Memory B cell (primary cell): Measurements from ENCODE around the gene DMBX1.

Experiments used
- ATAC-seq: fragments of 150-1000 bp; cut with Tn5 transposase; 2 replicates; pipeline ENCODE4 v1.10.0; 2021; ENCODE audit warnings: low read depth, mild to moderate bottlenecking, moderate library complexity
- DNase-seq, 2 donors: peaks; one replicate each; pipeline ENCODE4 v3.0.0; 2022; ENCODE audit warnings: low spot score in 2 of 2
- H3K27ac Mint-ChIP-seq: one replicate; pipeline ENCODE4 v1.8.0; 2022; ENCODE audit warnings: mild to moderate bottlenecking, moderate library complexity, mixed read lengths
- H3K27me3 Mint-ChIP-seq: one replicate; pipeline ENCODE4 v1.8.0; 2022; ENCODE audit warnings: mixed read lengths
- H3K36me3 Mint-ChIP-seq: one replicate; pipeline ENCODE4 v1.8.0; 2022; ENCODE audit warnings: mild to moderate bottlenecking, mixed read lengths
- H3K4me1 Mint-ChIP-seq: one replicate; pipeline ENCODE4 v1.8.0; 2022; ENCODE audit warnings: mixed read lengths
- H3K4me3 Mint-ChIP-seq: one replicate; pipeline ENCODE4 v1.8.0; 2022; ENCODE audit warnings: mild to moderate bottlenecking, moderate library complexity, mixed read lengths
- H3K9me3 Mint-ChIP-seq: one replicate; pipeline ENCODE4 v1.8.0; 2022; ENCODE audit warnings: mixed read lengths

DMBX1 gene

GRCh38 chr1:46494910-46495309 lies 5.3 kb downstream of the DMBX1 start:
- Mint-ChIP-seq H3K4me1 (peaks cover 3% of the 10 kb centered on the region), H3K36me3 (no peaks in the 10 kb centered on the region), H3K27me3 (peaks cover 39% of the 10 kb centered on the region), H3K27ac (no peak overlapping the region), H3K9me3 (no peaks in the 10 kb centered on the region), H3K4me3 (no peak overlapping the region)
- ATAC-seq: no peak
- no peak for DNase-seq

DNA sequence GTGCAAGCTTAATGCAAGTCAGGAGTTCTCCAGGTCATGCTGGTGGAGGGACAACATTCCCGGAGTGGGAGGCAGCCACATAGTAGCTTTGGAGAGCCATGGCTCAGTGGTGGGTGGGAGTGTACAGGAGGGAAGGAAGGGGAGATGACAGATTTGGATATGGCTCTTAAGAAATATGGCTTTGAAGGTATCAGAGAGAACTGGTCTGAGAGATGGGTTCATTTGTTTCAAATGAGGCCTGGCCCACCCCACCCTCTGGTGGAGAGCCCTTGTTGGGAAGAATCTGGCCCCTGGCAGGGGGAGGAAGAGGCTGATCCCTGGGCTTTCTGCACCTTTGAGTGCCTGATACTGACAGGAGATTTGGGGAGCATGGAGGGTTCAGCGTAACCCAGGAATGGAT lies 6.1 kb downstream of the DMBX1 start:
- H3K4me3 Mint-ChIP-seq: no peak overlapping the region
- H3K9me3 Mint-ChIP-seq: no peaks in the 10 kb centered on the region
- no peak overlapping the region for H3K27ac Mint-ChIP-seq
- DNase-seq (no peak), ATAC-seq (no peak)
- H3K27me3 Mint-ChIP-seq: peaks cover 39% of the 10 kb centered on the region
- no peaks in the 10 kb centered on the region for H3K4me1 Mint-ChIP-seq
- H3K36me3 Mint-ChIP-seq: no peaks in the 10 kb centered on the region

DNA sequence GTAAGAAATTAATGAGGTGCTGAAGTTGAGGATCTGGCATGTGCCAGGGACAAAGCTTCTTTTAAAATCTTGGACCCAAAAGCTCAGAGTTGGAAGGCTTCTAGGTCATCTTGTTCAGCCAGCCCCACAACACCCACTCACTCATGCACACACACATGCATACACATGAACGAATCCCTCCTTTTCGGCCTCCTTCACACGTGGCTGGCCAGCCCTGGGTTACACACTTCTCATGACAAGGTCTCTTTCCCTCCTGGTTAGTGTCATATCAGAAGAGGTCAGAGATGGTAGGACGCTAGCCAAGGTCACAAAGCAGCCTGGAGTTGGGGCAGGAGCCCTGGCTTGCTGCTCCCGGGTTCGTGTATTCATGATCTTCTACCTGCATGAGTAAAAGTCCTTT lies 6.9 kb downstream of the DMBX1 start:
- no peak overlapping the region for H3K4me3 Mint-ChIP-seq
- no peak for ATAC-seq

DNA sequence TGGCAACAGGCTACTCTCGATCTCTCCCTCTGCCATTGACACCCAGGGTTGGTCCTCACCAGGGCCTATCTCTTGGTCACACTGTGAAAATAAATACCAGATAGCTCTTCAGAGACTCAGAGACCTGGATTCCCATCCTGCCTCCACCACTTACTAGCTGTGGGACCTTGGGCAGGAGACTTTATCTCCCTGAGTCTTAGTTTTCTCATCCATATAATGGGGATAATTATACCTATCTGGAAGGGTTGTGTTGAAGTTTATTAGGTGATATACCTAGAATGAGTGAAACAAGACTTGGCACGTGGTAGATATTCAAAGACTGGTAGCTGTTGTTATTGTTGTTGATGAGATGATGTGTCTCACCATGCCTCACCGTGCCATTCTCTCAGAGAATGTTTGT lies 7.4 kb downstream of the DMBX1 start:
- H3K36me3 Mint-ChIP-seq: no peaks in the 10 kb centered on the region
- no peaks in the 10 kb centered on the region for H3K9me3 Mint-ChIP-seq
- H3K27ac Mint-ChIP-seq: no peak overlapping the region
- DNase-seq: no peak
- H3K27me3 Mint-ChIP-seq: peaks cover 34% of the 10 kb centered on the region
- no peak overlapping the region for H3K4me3 Mint-ChIP-seq
- no peaks in the 10 kb centered on the region for H3K4me1 Mint-ChIP-seq
- ATAC-seq: no peak

More for the DNA sequence above, 6.9 kb downstream of the DMBX1 start:
- no peak for DNase-seq
- Mint-ChIP-seq H3K4me1 (no peaks in the 10 kb centered on the region), H3K27me3 (peaks cover 38% of the 10 kb centered on the region), H3K9me3 (no peaks in the 10 kb centered on the region), H3K27ac (no peak overlapping the region), H3K36me3 (no peaks in the 10 kb centered on the region)

DNA sequence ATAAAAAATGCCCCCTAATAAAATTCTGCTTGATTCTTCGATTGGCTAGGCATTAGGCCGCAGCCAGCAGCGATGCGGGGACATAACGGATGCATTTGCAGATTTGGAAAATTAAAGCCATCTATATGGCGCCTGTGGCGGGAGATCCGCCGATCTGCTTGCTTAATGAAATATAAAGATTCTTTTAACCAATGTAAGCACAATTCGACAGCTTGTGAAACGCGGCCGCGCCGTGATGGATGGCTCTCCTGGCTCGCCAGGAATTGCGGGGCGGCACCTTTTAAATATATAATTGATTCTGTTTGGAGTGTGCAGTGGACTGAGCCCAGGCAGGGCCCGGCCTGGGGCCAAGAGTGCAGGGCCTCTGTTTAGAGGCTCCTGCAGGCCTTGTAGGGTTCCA lies 8.0 kb downstream of the DMBX1 start:
- ATAC-seq: no peak
- Mint-ChIP-seq H3K9me3 (no peaks in the 10 kb centered on the region), H3K4me1 (no peaks in the 10 kb centered on the region), H3K27ac (no peak overlapping the region), H3K4me3 (no peak overlapping the region), H3K36me3 (no peaks in the 10 kb centered on the region), H3K27me3 (peaks cover 32% of the 10 kb centered on the region)
- DNase-seq: no peak

DNA sequence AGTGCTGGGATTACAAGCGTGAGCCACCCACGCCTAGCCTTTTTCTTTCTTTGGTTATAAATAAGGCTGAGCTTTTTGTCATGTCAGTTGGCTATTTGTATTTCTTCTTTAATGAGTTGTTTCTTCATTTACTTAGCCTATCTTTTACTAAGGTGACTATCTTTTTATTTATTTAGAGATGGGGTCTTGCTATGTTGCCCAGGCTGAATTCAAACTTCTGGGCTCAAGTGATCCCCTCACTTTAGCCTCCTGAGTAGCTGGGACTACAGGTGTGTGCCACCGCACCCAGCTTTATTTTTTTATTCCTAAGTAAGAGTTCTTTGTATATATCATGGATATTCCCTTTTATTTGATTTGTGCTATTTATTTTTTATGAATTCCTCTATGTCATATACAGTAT lies 11.9 kb downstream of the DMBX1 start:
- ATAC-seq (no peak), DNase-seq (no peak)
- H3K9me3 Mint-ChIP-seq: no peaks in the 10 kb centered on the region
- H3K36me3 Mint-ChIP-seq: no peaks in the 10 kb centered on the region
- H3K4me1 Mint-ChIP-seq: no peaks in the 10 kb centered on the region
- H3K4me3 Mint-ChIP-seq: no peak overlapping the region
- peaks cover 19% of the 10 kb centered on the region for H3K27me3 Mint-ChIP-seq
- H3K27ac Mint-ChIP-seq: no peak overlapping the region

DNA sequence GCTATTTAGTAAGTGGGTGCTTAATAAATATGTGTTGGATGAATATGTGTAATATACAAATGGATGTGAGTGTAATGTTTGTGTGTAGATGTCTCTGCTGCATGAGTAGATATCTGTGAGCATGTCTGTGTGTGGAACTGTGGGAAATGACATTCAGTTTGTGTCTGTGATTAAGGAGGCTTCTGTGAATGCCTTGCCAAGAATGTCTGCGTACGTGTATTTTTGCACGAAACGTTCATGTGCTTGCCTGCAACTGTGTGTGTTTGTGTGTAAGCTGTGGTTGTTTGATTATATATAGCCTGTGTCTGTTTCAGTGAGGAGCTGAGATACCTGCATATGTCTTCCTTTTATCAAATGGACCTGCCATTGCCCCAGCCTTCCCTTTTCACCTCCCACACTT lies 13.8 kb downstream of the DMBX1 start:
- ATAC-seq: no peak

GRCh38 chr1:46506470-46507219 lies 17.0 kb downstream of the DMBX1 start:
- Mint-ChIP-seq H3K27ac (no peak overlapping the region), H3K36me3 (no peaks in the 10 kb centered on the region), H3K4me3 (no peak overlapping the region), H3K27me3 (peaks cover 18% of the 10 kb centered on the region), H3K4me1 (no peaks in the 10 kb centered on the region), H3K9me3 (no peaks in the 10 kb centered on the region)
- DNase-seq (no peak), ATAC-seq (no peak)

More for the DNA sequence above, 13.8 kb downstream of the DMBX1 start:
- Mint-ChIP-seq H3K4me3 (no peak overlapping the region), H3K9me3 (no peaks in the 10 kb centered on the region), H3K4me1 (no peaks in the 10 kb centered on the region), H3K27ac (no peak overlapping the region), H3K36me3 (no peaks in the 10 kb centered on the region), H3K27me3 (peaks cover 22% of the 10 kb centered on the region)
- no peak for DNase-seq

- Mint-ChIP-seq H3K4me1 (no peaks in the 10 kb centered on the region), H3K9me3 (no peaks in the 10 kb centered on the region), H3K4me3 (no peak overlapping the region), H3K27ac (no peak overlapping the region), H3K27me3 (peaks cover 13% of the 10 kb centered on the region), H3K36me3 (no peaks in the 10 kb centered on the region)
- ATAC-seq (no peak), DNase-seq (no peak)
These were observed 19.1 kb downstream of the DMBX1 start for GRCh38 chr1:46508757-46509156.

DNA sequence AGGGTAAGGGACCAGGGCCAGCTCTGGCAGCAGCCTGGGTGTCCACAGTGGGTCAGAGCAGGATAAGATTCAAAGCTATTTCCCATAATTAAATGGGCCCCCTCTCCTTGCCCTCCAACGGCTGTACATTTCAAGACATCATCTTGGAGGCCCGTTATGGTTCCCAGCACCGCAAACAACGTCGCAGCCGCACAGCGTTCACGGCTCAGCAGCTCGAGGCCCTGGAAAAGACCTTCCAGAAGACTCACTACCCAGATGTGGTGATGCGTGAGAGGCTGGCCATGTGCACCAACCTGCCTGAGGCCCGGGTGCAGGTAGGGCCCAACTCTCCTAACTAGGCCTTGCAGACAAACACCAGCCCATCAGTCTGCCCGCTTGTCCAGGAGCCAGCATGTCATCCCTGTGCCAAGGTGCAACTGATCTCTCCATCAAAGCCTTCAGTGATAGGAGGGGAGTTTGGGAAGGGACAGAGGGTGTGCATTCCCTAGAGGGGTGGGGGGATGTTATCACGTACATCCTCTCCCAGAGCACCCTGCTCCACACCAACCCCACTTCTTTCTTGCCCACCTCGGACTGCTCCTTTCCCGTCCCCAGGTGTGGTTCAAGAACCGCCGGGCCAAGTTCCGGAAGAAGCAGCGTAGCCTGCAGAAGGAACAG lies 20.8 kb downstream of the DMBX1 start:
- ATAC-seq: no peak
- Mint-ChIP-seq H3K27ac (no peak overlapping the region), H3K9me3 (no peaks in the 10 kb centered on the region), H3K4me1 (no peaks in the 10 kb centered on the region), H3K4me3 (no peak overlapping the region), H3K36me3 (no peaks in the 10 kb centered on the region), H3K27me3 (peaks cover 17% of the 10 kb centered on the region)
- no peak for DNase-seq

DNA sequence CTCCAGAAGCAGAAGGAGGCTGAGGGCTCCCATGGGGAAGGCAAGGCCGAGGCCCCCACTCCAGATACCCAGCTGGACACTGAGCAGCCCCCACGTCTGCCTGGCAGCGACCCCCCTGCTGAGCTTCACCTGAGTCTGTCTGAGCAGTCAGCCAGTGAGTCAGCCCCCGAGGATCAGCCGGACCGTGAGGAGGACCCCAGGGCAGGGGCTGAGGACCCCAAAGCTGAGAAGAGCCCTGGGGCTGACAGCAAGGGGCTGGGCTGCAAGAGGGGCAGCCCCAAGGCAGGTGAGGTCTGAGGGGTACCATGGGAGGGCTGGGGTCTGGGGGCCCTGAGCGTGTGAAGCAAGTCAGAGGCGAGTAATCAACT lies 21.3 kb downstream of the DMBX1 start:
- ATAC-seq: no peak
- Mint-ChIP-seq H3K9me3 (no peaks in the 10 kb centered on the region), H3K27ac (no peak overlapping the region), H3K4me1 (no peaks in the 10 kb centered on the region), H3K27me3 (peaks cover 18% of the 10 kb centered on the region), H3K36me3 (no peaks in the 10 kb centered on the region), H3K4me3 (no peak overlapping the region)
- DNase-seq: no peak

DNA sequence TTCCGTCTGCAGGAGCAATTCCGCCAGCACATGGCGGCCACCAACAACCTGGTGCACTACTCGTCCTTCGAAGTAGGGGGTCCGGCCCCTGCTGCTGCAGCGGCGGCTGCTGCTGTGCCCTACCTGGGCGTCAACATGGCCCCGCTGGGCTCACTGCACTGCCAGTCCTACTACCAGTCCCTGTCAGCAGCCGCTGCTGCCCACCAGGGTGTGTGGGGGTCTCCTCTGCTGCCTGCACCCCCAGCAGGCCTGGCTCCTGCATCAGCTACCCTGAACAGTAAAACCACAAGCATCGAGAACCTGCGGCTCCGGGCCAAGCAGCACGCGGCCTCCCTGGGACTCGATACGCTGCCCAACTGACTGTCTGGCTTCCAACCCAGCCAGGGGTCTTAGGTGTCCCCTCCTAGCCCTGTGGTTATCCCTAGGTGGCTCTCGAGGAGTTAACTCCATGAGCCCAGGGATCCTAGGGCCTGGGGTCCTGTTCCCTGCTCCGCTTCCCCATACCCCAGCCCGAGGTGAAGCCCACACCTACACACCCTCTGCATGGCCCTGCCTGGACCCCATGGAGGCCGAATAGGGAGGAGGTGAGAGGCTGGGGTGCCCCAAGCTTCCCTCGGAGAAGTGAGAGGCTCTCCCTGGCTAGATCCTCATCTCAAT lies 22.6 kb downstream of the DMBX1 start:
- Mint-ChIP-seq H3K27me3 (peaks cover 20% of the 10 kb centered on the region), H3K4me3 (no peak overlapping the region), H3K27ac (no peak overlapping the region), H3K4me1 (peaks cover 1% of the 10 kb centered on the region), H3K9me3 (no peaks in the 10 kb centered on the region), H3K36me3 (no peaks in the 10 kb centered on the region)
- ATAC-seq (no peak), DNase-seq (no peak)

DNA sequence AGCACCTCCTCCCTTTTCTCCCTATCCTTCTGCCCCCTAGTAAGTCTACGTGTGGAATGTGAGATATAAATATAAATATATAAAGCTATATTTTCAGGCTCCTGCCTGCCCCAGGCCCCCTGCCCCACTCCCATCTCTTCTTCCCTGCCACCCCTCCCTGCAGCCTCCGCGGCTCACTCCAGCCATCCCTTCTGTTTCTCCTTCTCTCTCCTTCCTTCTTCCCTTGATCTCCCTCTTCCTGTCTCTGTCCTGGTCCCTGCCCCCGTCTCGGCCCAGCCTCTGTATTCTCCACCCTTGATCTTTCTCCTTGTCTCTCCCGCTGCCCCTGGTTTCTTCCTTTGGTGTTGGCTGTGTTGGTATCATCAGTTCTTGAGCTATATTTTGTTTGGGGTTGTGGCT lies 23.2 kb downstream of the DMBX1 start:
- peaks cover 21% of the 10 kb centered on the region for H3K27me3 Mint-ChIP-seq
- ATAC-seq (no peak), DNase-seq (no peak)
- H3K27ac Mint-ChIP-seq: no peak overlapping the region
- H3K9me3 Mint-ChIP-seq: no peaks in the 10 kb centered on the region
- peaks cover 2% of the 10 kb centered on the region for H3K4me1 Mint-ChIP-seq
- no peaks in the 10 kb centered on the region for H3K36me3 Mint-ChIP-seq
- H3K4me3 Mint-ChIP-seq: no peak overlapping the region

GRCh38 chr1:46513536-46513935 lies 23.9 kb downstream of the DMBX1 start:
- H3K27me3 Mint-ChIP-seq: peaks cover 23% of the 10 kb centered on the region
- no peak for DNase-seq

More at GRCh38 chr1:46513536-46513935, 23.9 kb downstream of the DMBX1 start:
- Mint-ChIP-seq H3K4me3 (no peak overlapping the region), H3K36me3 (no peaks in the 10 kb centered on the region), H3K27ac (no peak overlapping the region), H3K4me1 (peaks cover 2% of the 10 kb centered on the region), H3K9me3 (no peaks in the 10 kb centered on the region)
- ATAC-seq: no peak
